Tibial artery (tissue), 4 donors: ENCODE measurements around the gene CMKLR1.

Experiments
- DNase-seq, 2 donors: peaks; one replicate each; pipeline ENCODE4 v3.0.0-alpha.2; 2019
- H3K27ac ChIP-seq, 2 donors: fragments of 200-600 bp; sonication (generic) in 1 of 2; 1 replicate in 1 of 2; 2 replicates in 1 of 2; pipeline ENCODE4 v1.5.1; 2018 to 2019; ENCODE audit warnings: mild to moderate bottlenecking in 1 of 2
- H3K27me3 ChIP-seq, 2 donors: fragments of 200-600 bp; sonication (generic) in 1 of 2; one replicate each; pipeline versions ENCODE4 v1.5.1 to v1.6.0; 2016 to 2019
- H3K36me3 ChIP-seq, 3 donors: fragments of 200-600 bp; sonication (generic) in 2 of 3; one replicate each; pipeline ENCODE4 v1.5.1; 2016 to 2019; ENCODE audit warnings: mild to moderate bottlenecking in 2 of 3
- H3K4me1 ChIP-seq, 4 donors: fragments of 200-600 bp; sonication (generic) in 2 of 4; 1 replicate in 3 of 4; 2 replicates in 1 of 4; pipeline ENCODE4 v1.5.1; 2016 to 2019
- H3K4me3 ChIP-seq, 2 donors: fragments of 200-600 bp; sonication (generic) in 1 of 2; 1 replicate in 1 of 2; 2 replicates in 1 of 2; pipeline ENCODE4 v1.5.1; 2018 to 2019; ENCODE audit warnings: mild to moderate bottlenecking in 2 of 2
- H3K9me3 ChIP-seq, 3 donors: fragments of 200-600 bp; sonication (generic) in 1 of 3; one replicate each; pipeline ENCODE4 v1.5.1; 2016 to 2019
- CTCF ChIP-seq, 2 experiments: fragments of 200-600 bp in 1 of 2; fragments of 450-650 bp in 1 of 2; IDR thresholded peaks; one replicate each; pipeline ENCODE4 v1.5.1; 2017 to 2019; ENCODE audit warnings: antibody characterized with exemption in 2 of 2, mild to moderate bottlenecking in 1 of 2, moderate library complexity in 1 of 2
- intact Hi-C: fragments of 100-400 bp; cut with DNase I; formaldehyde crosslinking; loops from one replicate; pipeline ENCODE4 v1.15.0; 2023; ENCODE audit warnings: low total_unique reads

Gene CMKLR1

GRCh38 chr12:108338915-108339657, at the start of gene CMKLR1:
TSS of gene CMKLR1 (minus strand) at chr12:108339311. CDS start at chr12:108293591, 45,720 bp downstream.
- peak within 1 kb of the TSS; percentile 48 to 56 for H3K4me3 ChIP-seq
- peaks cover 0 to 93% (median 51%) of the 10 kb centered on the region in 4 donors for H3K4me1 ChIP-seq
- H3K27ac ChIP-seq: peak within 1 kb of the TSS; percentile 87 to 92
- no peak for TF ChIP-seq CTCF (IDR thresholded peaks at IDR 0.05)
- no peaks in the 10 kb centered on the region for H3K9me3 ChIP-seq
- no peaks in the 10 kb centered on the region for H3K27me3 ChIP-seq
- intact Hi-C loops: no loop called here
- H3K36me3 ChIP-seq: no peaks in the 10 kb centered on the region
- DNase-seq: peak; percentile 71 to 85

GRCh38 chr12:108387771-108388170, 48.7 kb upstream of the CMKLR1 start:
- DNase-seq: no peak
- Histone ChIP-seq H3K4me1 (no peaks in the 10 kb centered on the region), H3K27me3 (no peaks in the 10 kb centered on the region), H3K4me3 (no peak overlapping the region), H3K36me3 (no peaks in the 10 kb centered on the region), H3K27ac (no peak overlapping the region), H3K9me3 (peaks cover 0 to 17% (median 5%) of the 10 kb centered on the region in 3 donors)
- intact Hi-C loops: no loop called here
- TF ChIP-seq CTCF (IDR thresholded peaks at IDR 0.05): no peak

DNA sequence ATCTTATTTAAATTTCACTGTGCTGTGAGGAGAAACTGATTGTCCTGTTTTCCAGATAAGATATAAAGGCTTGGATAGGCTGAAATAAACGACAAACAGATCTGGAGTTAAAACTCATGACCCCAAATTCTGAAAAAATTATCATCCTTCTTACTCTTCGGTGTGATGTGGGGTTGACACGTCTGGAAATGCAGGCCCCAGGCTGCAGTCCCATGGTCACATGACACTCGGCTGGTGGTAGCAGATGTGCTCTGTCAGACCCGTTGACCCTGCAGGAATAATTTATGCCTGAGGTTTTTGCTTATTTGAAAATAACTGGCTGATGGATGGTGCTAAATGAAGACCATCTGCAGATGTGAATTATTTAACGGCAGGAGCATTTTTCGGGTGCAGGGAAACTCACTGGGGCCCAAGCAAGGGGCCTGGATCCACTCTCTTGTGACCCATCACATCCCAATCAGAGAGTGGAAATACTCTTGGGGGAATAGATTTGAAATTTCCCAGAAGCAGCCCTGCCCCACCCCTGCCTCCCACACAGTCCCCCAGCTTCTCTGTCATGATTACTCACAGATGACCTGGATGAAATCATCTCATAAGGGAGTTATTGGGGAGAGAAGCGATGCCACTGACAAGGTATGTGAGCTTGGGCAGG, 47.7 kb upstream of the CMKLR1 start:
- TF ChIP-seq CTCF (IDR thresholded peaks at IDR 0.05): no peak
- Histone ChIP-seq H3K9me3 (peaks cover 0 to 17% (median 5%) of the 10 kb centered on the region in 3 donors), H3K27me3 (no peaks in the 10 kb centered on the region), H3K4me1 (no peaks in the 10 kb centered on the region), H3K36me3 (no peaks in the 10 kb centered on the region), H3K4me3 (no peak overlapping the region), H3K27ac (no peak overlapping the region)
- no peak for DNase-seq
- intact Hi-C loops: no loop called here

DNA sequence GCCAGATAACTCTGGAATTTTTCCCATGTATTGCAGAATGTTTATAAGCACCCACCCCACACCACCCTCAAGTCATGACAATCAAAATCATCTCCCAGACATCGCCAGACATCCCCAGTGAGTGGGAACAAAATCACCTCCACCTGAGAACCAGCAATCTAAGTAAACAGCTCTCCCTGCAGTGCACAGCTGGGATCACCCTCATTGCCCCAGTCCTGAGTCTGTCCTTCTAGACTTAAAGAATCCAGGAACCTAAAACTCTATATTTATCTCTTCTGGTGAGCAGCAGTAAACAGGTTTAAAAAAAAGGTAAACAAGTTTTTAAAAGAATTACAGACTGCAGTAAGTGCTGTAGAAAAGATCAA, 43.3 kb upstream of the CMKLR1 start:
- H3K27me3 ChIP-seq: no peaks in the 10 kb centered on the region
- peaks cover 0 to 17% (median 5%) of the 10 kb centered on the region in 3 donors for H3K9me3 ChIP-seq
- TF ChIP-seq CTCF (IDR thresholded peaks at IDR 0.05): no peak
- no peaks in the 10 kb centered on the region for H3K36me3 ChIP-seq
- no peak for DNase-seq
- H3K4me3 ChIP-seq: no peak overlapping the region
- H3K4me1 ChIP-seq: no peaks in the 10 kb centered on the region
- H3K27ac ChIP-seq: no peak overlapping the region
- intact Hi-C loops: no loop called here

DNA sequence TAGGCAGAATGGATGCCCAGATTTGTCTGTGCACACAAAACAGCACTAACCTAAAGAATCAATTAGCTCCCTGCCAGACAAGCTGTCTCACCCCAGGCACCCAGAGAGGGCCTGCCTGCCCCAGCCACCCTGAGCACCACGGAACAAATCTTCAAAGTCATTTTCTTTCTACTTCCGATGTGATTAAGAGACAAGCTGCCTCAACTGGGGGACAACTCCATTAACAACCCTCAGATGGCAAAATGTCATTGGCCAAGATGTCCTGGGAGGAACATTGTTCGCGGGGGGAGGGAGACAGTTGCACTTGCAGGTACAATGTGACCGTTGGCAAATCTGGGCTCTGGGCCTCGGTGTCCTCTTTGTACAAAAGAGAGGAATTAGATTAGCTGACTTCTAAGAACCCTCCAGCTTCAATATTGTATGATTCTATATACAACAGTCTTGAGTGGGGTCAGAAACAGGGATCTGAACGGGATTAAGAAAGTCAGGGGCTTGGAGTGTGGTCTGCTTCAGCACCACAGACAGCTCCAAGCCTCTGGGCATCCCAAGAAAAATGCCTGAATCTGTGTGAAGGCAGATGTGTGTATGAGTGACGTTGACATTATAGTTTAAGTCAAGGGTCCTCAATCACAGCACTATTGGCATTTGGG, 42.8 kb upstream of the CMKLR1 start:
- Histone ChIP-seq H3K9me3 (peaks cover 0 to 17% (median 5%) of the 10 kb centered on the region in 3 donors), H3K4me1 (no peaks in the 10 kb centered on the region), H3K27ac (no peak overlapping the region), H3K27me3 (no peaks in the 10 kb centered on the region), H3K4me3 (no peak overlapping the region), H3K36me3 (no peaks in the 10 kb centered on the region)
- TF ChIP-seq CTCF (IDR thresholded peaks at IDR 0.05): no peak
- no peak for DNase-seq
- intact Hi-C loops: no loop called here
